Measurements from ENCODE around the gene SLCO4C1. TPM values are rescaled to one million over a fixed set of nuclear protein-coding genes. Genes with fewer than 3 reads are reported as not detected.
"Not testable (repeated sequence)": the region's sequence is repeated elsewhere in the genome, so short reads cannot be mapped to it uniquely, and the experiment has no call there.

Gene SLCO4C1
- total RNA-seq, result 1 to 10 TPM; 1.1 to 2.4 (median 1.4) TPM

- TF ChIP-seq EP300 (IDR thresholded peaks at IDR 0.05), result no peak
- peak in 1 of 2 donors; percentile 29 for TF ChIP-seq CTCF (IDR thresholded peaks at IDR 0.05)
- DNase-seq (ENCODE audit: low spot score in 2 of 2), result no peak
- 6% methylated on average over 1 of the region's 42 CpGs for WGBS
Observed at GRCh38 chr5:102296178-102296817, at the start of gene SLCO4C1. SLCO4C1 (minus strand) TSS chr5:102296284; CDS start chr5:102296262, 22 bp downstream.

GRCh38 chr5:102341681-102342288 is 45.7 kb upstream of the SLCO4C1 start:
- Histone ChIP-seq H3K27ac (no peak overlapping the region), H3K4me3 (no peak overlapping the region), H3K9me3 (no peaks in the 10 kb centered on the region), H3K4me1 (no peaks in the 10 kb centered on the region), H3K36me3 (no peaks in the 10 kb centered on the region), H3K27me3 (no peaks in the 10 kb centered on the region)
- 45% methylated on average over 2 of the region's 2 CpGs for WGBS
- no peak for TF ChIP-seq CTCF (IDR thresholded peaks at IDR 0.05)
- no peak for TF ChIP-seq POLR2AphosphoS5 (IDR thresholded peaks at IDR 0.05)
- no peak for TF ChIP-seq EP300 (IDR thresholded peaks at IDR 0.05)
- TF ChIP-seq POLR2A (IDR thresholded peaks at IDR 0.05), result no peak
- DNase-seq (ENCODE audit: low spot score in 2 of 2), result no peak

More at GRCh38 chr5:102296178-102296817, at the start of gene SLCO4C1:
- H3K9me3 ChIP-seq, result no peaks in the 10 kb centered on the region
- H3K36me3 ChIP-seq, result no peaks in the 10 kb centered on the region
- H3K27ac ChIP-seq, result no peak within 1 kb of the TSS
- H3K27me3 ChIP-seq, result peaks cover 3% of the 10 kb centered on the region
- peak within 1 kb of the TSS; percentile 43 for H3K4me3 ChIP-seq
- peaks cover 12% of the 10 kb centered on the region for H3K4me1 ChIP-seq

- H3K36me3 ChIP-seq, result no peaks in the 10 kb centered on the region
- H3K27me3 ChIP-seq, result no peaks in the 10 kb centered on the region
- TF ChIP-seq EP300 (IDR thresholded peaks at IDR 0.05), result no peak
- TF ChIP-seq POLR2A (IDR thresholded peaks at IDR 0.05), result no peak
- no peak for TF ChIP-seq CTCF (IDR thresholded peaks at IDR 0.05)
- TF ChIP-seq POLR2AphosphoS5 (IDR thresholded peaks at IDR 0.05), result no peak
- no peaks in the 10 kb centered on the region for H3K9me3 ChIP-seq
- WGBS, result 60% methylated on average over 2 of the region's 2 CpGs
- no peak overlapping the region for H3K27ac ChIP-seq
- no peak overlapping the region for H3K4me3 ChIP-seq
- H3K4me1 ChIP-seq, result no peaks in the 10 kb centered on the region
- no peak for DNase-seq (ENCODE audit: low spot score in 2 of 2)
Observed at GRCh38 chr5:102324714-102325113, 28.6 kb upstream of the SLCO4C1 start.

GRCh38 chr5:102318801-102319200 is 22.7 kb upstream of the SLCO4C1 start:
- not testable (repeated sequence) for H3K27me3 ChIP-seq; H3K9me3 ChIP-seq; H3K27ac ChIP-seq; H3K4me3 ChIP-seq; DNase-seq (ENCODE audit: low spot score in 2 of 2); H3K4me1 ChIP-seq; H3K36me3 ChIP-seq
- 78% methylated on average over 4 of the region's 4 CpGs for WGBS

GRCh38 chr5:102314328-102314727 is 18.2 kb upstream of the SLCO4C1 start:
- no peak overlapping the region for H3K27ac ChIP-seq
- H3K4me3 ChIP-seq, result no peak overlapping the region
- 71% methylated on average over 1 of the region's 1 CpG for WGBS
- TF ChIP-seq POLR2AphosphoS5 (IDR thresholded peaks at IDR 0.05), result no peak
- TF ChIP-seq CTCF (IDR thresholded peaks at IDR 0.05), result no peak
- no peak for TF ChIP-seq POLR2A (IDR thresholded peaks at IDR 0.05)
- no peak for TF ChIP-seq EP300 (IDR thresholded peaks at IDR 0.05)
- DNase-seq (ENCODE audit: low spot score in 2 of 2), result no peak
- no peaks in the 10 kb centered on the region for H3K4me1 ChIP-seq
- no peaks in the 10 kb centered on the region for H3K27me3 ChIP-seq
- H3K36me3 ChIP-seq, result no peaks in the 10 kb centered on the region
- no peaks in the 10 kb centered on the region for H3K9me3 ChIP-seq

Data from suprapubic skin (tissue), 4 donors.